Lower leg skin (tissue), 4 donors: Measurements from ENCODE around the gene ECM2. TPM values are rescaled to one million over a fixed set of nuclear protein-coding genes. Genes with fewer than 3 reads are reported as not detected.
"Not testable (repeated sequence)": the region's sequence is repeated elsewhere in the genome, so short reads cannot be mapped to it uniquely, and the experiment has no call there.

Experiments
- DNase-seq, 2 donors: peaks; one replicate each; pipeline ENCODE4 v3.0.0-alpha.2; 2019; ENCODE audit warnings: low spot score in 2 of 2
- H3K4me3 ChIP-seq: fragments of 200-600 bp; sonication (generic); 2 replicates; pipeline ENCODE4 v1.5.1; 2017; ENCODE audit warnings: mild to moderate bottlenecking, low read depth; ENCODE audit not compliant: poor library complexity, severe bottlenecking
- CTCF ChIP-seq, 3 donors: fragments of 450-650 bp; IDR thresholded peaks; one replicate each; pipeline ENCODE4 v1.5.1; 2016; ENCODE audit warnings: antibody characterized with exemption in 3 of 3, mild to moderate bottlenecking in 3 of 3, moderate library complexity in 2 of 3
- POLR2A ChIP-seq, 2 donors: fragments of 450-650 bp; IDR thresholded peaks; one replicate each; pipeline ENCODE4 v1.6.1; 2016 to 2017; ENCODE audit warnings: antibody characterized with exemption in 2 of 2, mild to moderate bottlenecking in 1 of 2, moderate library complexity in 1 of 2
- WGBS, 2 donors: methylation state at CpG; one replicate each; pipeline ENCODE4 v1.1.5; 2018; 5-methylcytosine and 5-hydroxymethylcytosine counted together
- intact Hi-C: fragments of 100-400 bp; cut with DNase I; formaldehyde crosslinking; loops from one replicate; pipeline ENCODE4 v1.15.0; 2023; ENCODE audit warnings: low total_unique reads
- total RNA-seq, 4 donors: library from RNA; depleted of rRNA; stranded (reverse); fragments of >200 nt; gene quantifications; one replicate each; pipeline ENCODE4 v1.1.0, GENCODE V29; 2016

The ECM2 gene
- total RNA-seq: 10 to 100 TPM in 1 of 4 donors, 1 to 10 TPM in 3; 2.4 to 10.1 (median 3.8) TPM

- intact Hi-C loops: no loop called here
- TF ChIP-seq POLR2A (IDR thresholded peaks at IDR 0.05): no peak
- TF ChIP-seq CTCF (IDR thresholded peaks at IDR 0.05): no peak
- 44 to 47% methylated on average over 7 of the region's 7 CpGs for WGBS, 2 donors
- no peak within 1 kb of the TSS for H3K4me3 ChIP-seq
- DNase-seq: no peak
These were observed at the start of gene ECM2 for GRCh38 chr9:92535940-92536850. Gene ECM2, minus strand, starts transcription at chr9:92535990. Its CDS starts 13,124 bp downstream, at chr9:92522866.

GRCh38 chr9:92576175-92576574 is 40.4 kb upstream of the ECM2 start:
- H3K4me3 ChIP-seq: no peak overlapping the region
- 59 to 67% methylated on average over 1 of the region's 1 CpG for WGBS, 2 donors
- intact Hi-C loops: no loop called here
- DNase-seq: no peak
- TF ChIP-seq CTCF (IDR thresholded peaks at IDR 0.05): no peak
- no peak for TF ChIP-seq POLR2A (IDR thresholded peaks at IDR 0.05)

GRCh38 chr9:92573612-92574011 is 37.8 kb upstream of the ECM2 start:
- H3K4me3 ChIP-seq, DNase-seq, intact Hi-C loops: not testable (repeated sequence)
- 94 to 98% methylated on average over 14 of the region's 14 CpGs for whole genome bisulfite sequencing, 2 donors

- 90 to 96% methylated on average over 2 of the region's 2 CpGs for WGBS, 2 donors
- H3K4me3 ChIP-seq, intact Hi-C loops, DNase-seq: not testable (repeated sequence)
These were observed 36.1 kb upstream of the ECM2 start for GRCh38 chr9:92571871-92572270.

GRCh38 chr9:92564982-92565381 is 29.2 kb upstream of the ECM2 start:
- no peak overlapping the region for H3K4me3 ChIP-seq
- intact Hi-C loops: no loop called here
- TF ChIP-seq CTCF (IDR thresholded peaks at IDR 0.05) (no peak), POLR2A (IDR thresholded peaks at IDR 0.05) (no peak)
- WGBS, 2 donors: 57 to 74% methylated on average over 2 of the region's 2 CpGs
- DNase-seq: no peak

- intact Hi-C loops: no loop called here
- DNase-seq: no peak
- TF ChIP-seq POLR2A (IDR thresholded peaks at IDR 0.05): no peak
- no peak for TF ChIP-seq CTCF (IDR thresholded peaks at IDR 0.05)
- no peak overlapping the region for H3K4me3 ChIP-seq
These were observed 28.7 kb upstream of the ECM2 start for GRCh38 chr9:92564504-92564903.
